H1 (cell line): Measurements from ENCODE around the gene RABL3. TPM values are rescaled to one million over a fixed set of nuclear protein-coding genes. Genes with fewer than 3 reads are reported as not detected.
A peak's percentile ranks its signal among the peaks of the same experiment; 100 is the strongest.

Source experiments
- CTCF ChIA-PET: fragments of 300-600 bp; sonication (Branson Sonifier 250); formaldehyde crosslinking; loops from one replicate; lab custom pipeline; 2021; ENCODE audit not compliant: partially characterized antibody; lab: Charles Lee
- POLR2A ChIA-PET: fragments of 300-600 bp; sonication (Branson Sonifier 250); formaldehyde crosslinking; loops from one replicate; lab custom pipeline; 2021; ENCODE audit warnings: inconsistent platforms; ENCODE audit not compliant: partially characterized antibody; lab: Charles Lee
- DNase-seq, 2 experiments: peaks; one replicate each; pipeline versions ENCODE4 v3.0.0 to v3.0.0-alpha.2; 2010 to 2022; ENCODE audit warnings: low spot score in 2 of 2, low read depth in 1 of 2, mixed read lengths in 1 of 2
- FAIRE-seq: peaks from 2 replicates; lab custom pipeline; 2011; peaks lifted over from hg19 to GRCh38; lab: Jason Lieb, UNC
- H2AFZ ChIP-seq: 2 replicates; pipeline ENCODE4 v1.8.1; 2012; ENCODE audit warnings: low read length, inconsistent platforms
- H2AK5ac ChIP-seq: 2 replicates; pipeline ENCODE4 v1.6.1; 2013; ENCODE audit warnings: low read depth, low read length
- H2BK120ac ChIP-seq: replicated peaks from 2 replicates; pipeline ENCODE3; 2013; ENCODE audit warnings: low read depth, low read length, inconsistent platforms
- H2BK12ac ChIP-seq: 2 replicates; pipeline ENCODE4 v1.6.1; 2013; ENCODE audit warnings: low read depth, low read length
- H2BK15ac ChIP-seq: 2 replicates; pipeline ENCODE4 v1.6.1; 2013; ENCODE audit warnings: low read length
- H2BK20ac ChIP-seq: 2 replicates; pipeline ENCODE4 v1.6.1; 2013; ENCODE audit warnings: low read length
- H2BK5ac ChIP-seq: 2 replicates; pipeline ENCODE4 v1.6.1; 2013; ENCODE audit warnings: low read depth, low read length
- H3K14ac ChIP-seq: 2 replicates; pipeline ENCODE4 v1.6.1; 2013; ENCODE audit warnings: inconsistent platforms; ENCODE audit not compliant: insufficient read length
- H3K18ac ChIP-seq: 2 replicates; pipeline ENCODE4 v1.6.1; 2013; ENCODE audit warnings: low read length; ENCODE audit errors: extremely low read depth
- H3K23ac ChIP-seq: 2 replicates; pipeline ENCODE4 v1.6.1; 2013; ENCODE audit warnings: inconsistent platforms; ENCODE audit not compliant: insufficient read length
- H3K23me2 ChIP-seq: 2 replicates; pipeline ENCODE4 v1.6.1; 2013; ENCODE audit warnings: low read depth, low read length
- H3K27ac ChIP-seq: 2 replicates; pipeline ENCODE4 v1.6.1; 2011; ENCODE audit warnings: low read depth, low read length, inconsistent platforms
- H3K27me3 ChIP-seq, 4 experiments: replicated peaks in 1 of 4; 1 replicate in 1 of 4; 2 replicates in 3 of 4; pipeline versions ENCODE4 v1.6.1 to v1.8.1; 2011 to 2013; ENCODE audit warnings: low read length in 3 of 4, mild to moderate bottlenecking in 3 of 4, inconsistent platforms in 2 of 4, mixed read lengths in 2 of 4, moderate library complexity in 1 of 4; ENCODE audit not compliant: control insufficient read depth in 3 of 4, insufficient read depth in 3 of 4; ENCODE audit errors: extremely low read depth in 1 of 4
- H3K36me3 ChIP-seq, 4 experiments: 2 replicates each; pipeline versions ENCODE4 v1.6.1 to v1.8.1; 2011 to 2013; ENCODE audit warnings: mild to moderate bottlenecking in 4 of 4, low read length in 3 of 4, moderate library complexity in 2 of 4, control low read depth in 1 of 4, inconsistent platforms in 1 of 4; ENCODE audit not compliant: insufficient read depth in 4 of 4, control insufficient read depth in 2 of 4
- H3K4ac ChIP-seq: replicated peaks from 2 replicates; pipeline ENCODE3; 2013; ENCODE audit warnings: low read length, low read depth, mixed read lengths, inconsistent platforms; ENCODE audit not compliant: insufficient read length
- H3K4me1 ChIP-seq, 4 experiments: replicated peaks in 1 of 4; 1 replicate in 1 of 4; 2 replicates in 3 of 4; pipeline versions ENCODE4 v1.6.1 to v1.8.1; 2011 to 2013; ENCODE audit warnings: low read length in 3 of 4, inconsistent platforms in 2 of 4, mixed read lengths in 1 of 4; ENCODE audit not compliant: insufficient read depth in 4 of 4, control insufficient read depth in 3 of 4
- H3K4me2 ChIP-seq, 2 experiments: 2 replicates each; pipeline versions ENCODE4 v1.6.1 to v1.8.1; 2011 to 2013; ENCODE audit warnings: low read depth in 2 of 2, low read length in 2 of 2, control low read depth in 1 of 2, inconsistent platforms in 1 of 2, mild to moderate bottlenecking in 1 of 2; ENCODE audit not compliant: insufficient read depth in 1 of 2
- H3K4me3 ChIP-seq, 4 experiments: fragments of 200-600, 300-600 bp in 1 of 4; sonication (generic), shearing (Covaris generic), sonication (Bioruptor Twin) in 1 of 4; 2 replicates each; pipeline versions ENCODE4 v1.5.1 to v1.8.1; 2011 to 2016; ENCODE audit warnings: low read length in 4 of 4, low read depth in 3 of 4, control low read depth in 2 of 4, inconsistent platforms in 2 of 4, mild to moderate bottlenecking in 2 of 4, mixed read lengths in 1 of 4, moderate library complexity in 1 of 4; ENCODE audit not compliant: insufficient read depth in 2 of 4; ENCODE audit errors: extremely low read depth in 1 of 4
- H3K56ac ChIP-seq: replicated peaks from 2 replicates; pipeline ENCODE3; 2013; ENCODE audit warnings: low read depth, mild to moderate bottlenecking, mixed read lengths, low read length, inconsistent platforms; ENCODE audit not compliant: insufficient read length
- H3K79me1 ChIP-seq: 2 replicates; pipeline ENCODE4 v1.6.1; 2013; ENCODE audit warnings: low read depth, low read length, control low read depth
- H3K79me2 ChIP-seq, 2 experiments: 2 replicates each; pipeline versions ENCODE4 v1.6.1 to v1.8.1; 2012 to 2013; ENCODE audit warnings: low read length in 2 of 2, mild to moderate bottlenecking in 2 of 2, inconsistent platforms in 1 of 2; ENCODE audit not compliant: insufficient read depth in 2 of 2, control insufficient read depth in 1 of 2
- H3K9ac ChIP-seq, 4 experiments: replicated peaks in 1 of 4; 1 replicate in 1 of 4; 2 replicates in 3 of 4; pipeline versions ENCODE4 v1.6.1 to v1.8.1; 2011 to 2013; ENCODE audit warnings: low read depth in 3 of 4, low read length in 3 of 4, control low read depth in 2 of 4, mild to moderate bottlenecking in 2 of 4, moderate library complexity in 2 of 4, inconsistent platforms in 1 of 4; ENCODE audit errors: extremely low read depth in 1 of 4
- H3K9me3 ChIP-seq, 2 experiments: 2 replicates each; pipeline versions ENCODE4 v1.6.1 to v1.8.1; 2012 to 2013; ENCODE audit warnings: mild to moderate bottlenecking in 2 of 2, moderate library complexity in 2 of 2, control low read depth in 1 of 2, inconsistent platforms in 1 of 2, low read depth in 1 of 2, low read length in 1 of 2, mixed read lengths in 1 of 2; ENCODE audit not compliant: insufficient read depth in 2 of 2
- H4K20me1 ChIP-seq, 2 experiments: replicated peaks in 1 of 2; 2 replicates each; pipeline versions ENCODE3 to v1.8.1; 2011 to 2013; ENCODE audit warnings: inconsistent platforms in 2 of 2, low read length in 2 of 2, mild to moderate bottlenecking in 1 of 2; ENCODE audit not compliant: insufficient read depth in 2 of 2, control insufficient read depth in 1 of 2
- H4K5ac ChIP-seq: 2 replicates; pipeline ENCODE4 v1.6.1; 2013; ENCODE audit warnings: low read length, low read depth, mixed read lengths, inconsistent platforms; ENCODE audit not compliant: insufficient read length
- H4K8ac ChIP-seq: 2 replicates; pipeline ENCODE4 v1.8.0; 2013; ENCODE audit warnings: mild to moderate bottlenecking, moderate library complexity, low read length, inconsistent platforms; ENCODE audit not compliant: insufficient read depth; ENCODE audit errors: extremely low read depth
- H4K91ac ChIP-seq: replicated peaks from 2 replicates; pipeline ENCODE3; 2013; ENCODE audit warnings: low read length, mixed read lengths, inconsistent platforms; ENCODE audit not compliant: insufficient read length
- ASH2L ChIP-seq: fragments of 200-600, 300-600 bp; sonication (generic); IDR thresholded peaks from one replicate; pipeline ENCODE4 v1.7.1; 2017; ENCODE audit warnings: low read length
- CTBP2 ChIP-seq: IDR thresholded peaks from 2 replicates; pipeline ENCODE4 v1.7.0; 2011; ENCODE audit warnings: borderline replicate concordance, mild to moderate bottlenecking, moderate library complexity, mixed read lengths, low read length; ENCODE audit not compliant: insufficient read depth, insufficient read length
- CTCF ChIP-seq, 3 experiments: IDR thresholded peaks; 1 replicate in 2 of 3; 2 replicates in 1 of 3; pipeline versions ENCODE4 v1.5.1 to v1.6.1; 2011; ENCODE audit warnings: low read length in 3 of 3, mild to moderate bottlenecking in 3 of 3, inconsistent platforms in 2 of 3, low read depth in 1 of 3, moderate library complexity in 1 of 3; ENCODE audit not compliant: insufficient read depth in 1 of 3; ENCODE audit errors: control extremely low read depth in 1 of 3
- HDAC6 ChIP-seq: IDR thresholded peaks from one replicate; pipeline ENCODE4 v1.7.1; 2012; ENCODE audit warnings: low read depth, mild to moderate bottlenecking, inconsistent platforms, low read length, moderate library complexity
- JUN ChIP-seq: IDR thresholded peaks from 2 replicates; pipeline ENCODE4 v1.6.1; 2011; ENCODE audit warnings: low read depth, mild to moderate bottlenecking, improper control_type of control experiment, low read length
- JUND ChIP-seq: IDR thresholded peaks from 2 replicates; pipeline ENCODE4 v1.6.1; 2011; ENCODE audit warnings: mild to moderate bottlenecking, improper control_type of control experiment, low read length
- KDM1A ChIP-seq: fragments of 200-600, 300-600 bp; sonication (generic); IDR thresholded peaks from 2 replicates; pipeline ENCODE4 v1.7.1; 2016; ENCODE audit warnings: mild to moderate bottlenecking, low read length, borderline replicate concordance
- NANOG ChIP-seq: IDR thresholded peaks from 2 replicates; pipeline ENCODE4 v1.6.1; 2011; ENCODE audit warnings: low read length, low read depth, mild to moderate bottlenecking, inconsistent platforms; ENCODE audit not compliant: insufficient read depth, poor library complexity, severe bottlenecking
- POLR2AphosphoS5 ChIP-seq: IDR thresholded peaks from 2 replicates; pipeline ENCODE4 v1.6.1; 2011; ENCODE audit warnings: low read depth, low read length
- TCF12 ChIP-seq: IDR thresholded peaks from 2 replicates; pipeline ENCODE4 v1.6.1; 2011; ENCODE audit warnings: low read depth, mild to moderate bottlenecking, low read length
- WGBS, 2 experiments: shearing (Covaris generic) in 1 of 2; methylation state at CpG; one replicate each; pipeline versions ENCODE4 v1.1.6 to v1.1.7; 2013 to 2015; ENCODE audit warnings: low lambda C conversion rate in 2 of 2, mixed read lengths in 2 of 2, inconsistent platforms in 1 of 2, low coverage in 1 of 2, missing lambda C conversion rate in 1 of 2; ENCODE audit not compliant: insufficient replicate concordance in 2 of 2, insufficient coverage in 1 of 2, insufficient read length in 1 of 2; ENCODE audit errors: extremely low coverage in 1 of 2, missing lambda C conversion rate in 1 of 2; 5-methylcytosine and 5-hydroxymethylcytosine counted together
- polyA plus RNA-seq, 7 experiments: library from polyadenylated mRNA; depleted of rRNA in 3 of 7; stranded (reverse) in 5 of 7; unstranded in 2 of 7; fragments of >200 nt in 5 of 7; fragments of 200-250 nt in 2 of 7; gene quantifications; 1 replicate in 5 of 7; 2 replicates in 1 of 7; 4 replicates in 1 of 7; pipeline versions ENCODE4 v1.2.1 to v1.2.3, GENCODE V29; 2011 to 2013; ENCODE audit warnings: missing spikeins in 2 of 7, mixed read lengths in 2 of 7
- total RNA-seq: library from RNA; stranded (reverse); fragmentation: NEBNext Ultra II Directional; extraction: Animal tissue kit (Norgen Biotek cat#: 25700); gene quantifications from 2 replicates; pipeline ENCODE4 v1.2.1, GENCODE V29; 2021
- TF ChIP-seq, protein P1 (sequence below): IDR thresholded peaks from 2 replicates; pipeline ENCODE4 v1.6.1; 2012; ENCODE audit warnings: inconsistent platforms

The RABL3 gene
- total and polyA plus RNA-seq, 2 of the 8 experiments (the other 6 are each of a cell fraction or from before 2014, with no cell fraction given) = 4.4 to 19.2 TPM

- Histone ChIP-seq H2BK20ac (no peak overlapping the region), H2AK5ac (no peak overlapping the region), H3K56ac (no peak overlapping the region), H2BK120ac (no peak overlapping the region), H3K79me2 (peaks cover 0 to 84% of the 10 kb centered on the region in 2 experiments; a peak in 2 of 4 replicates), H3K9me3 (no peaks in the 10 kb centered on the region), H2AFZ (no peak overlapping the region), H3K27me3 (no peaks in the 10 kb centered on the region), H4K91ac (no peak overlapping the region), H3K27ac (no peak overlapping the region), H3K9ac (no peak overlapping the region), H4K20me1 (peaks cover 1 to 5% of the 10 kb centered on the region in 2 experiments), H2BK12ac (no peak overlapping the region), H3K79me1 (no peaks in the 10 kb centered on the region), H4K5ac (no peak overlapping the region), H3K23ac (no peak overlapping the region), H2BK15ac (no peak overlapping the region), H3K36me3 (peaks cover 0 to 8% (median 0%) of the 10 kb centered on the region in 4 experiments; a peak in 3 of 8 replicates), H2BK5ac (no peak overlapping the region), H3K4me3 (no peak overlapping the region), H3K18ac (no peak overlapping the region), H3K23me2 (no peaks in the 10 kb centered on the region), H4K8ac (no peak overlapping the region), H3K4me1 (peaks cover 0 to 4% (median 2%) of the 10 kb centered on the region in 4 experiments; a peak in 3 of 7 replicates), H3K14ac (no peak overlapping the region), H3K4me2 (no peak overlapping the region), H3K4ac (no peak overlapping the region)
- ChIA-PET POLR2A (interaction anchor here (1.2 kb wide), 1 partner anchor 167 kb away, joined by 3 read pairs; the partner anchor contains the start of gene NDUFB4), CTCF (interaction anchor here (3.3 kb wide), 1 partner anchor 32 kb away, joined by 17 read pairs; no protein-coding TSS in a partner anchor)
- 95% methylated on average over 1 of the region's 1 CpG; no CpG with 5 or more reads in 1 of the 2 experiments for WGBS, 2 experiments
- FAIRE-seq = peak; percentile 42
- DNase-seq = no peak
- no peak for TF ChIP-seq JUND
- TF ChIP-seq CTCF (IDR thresholded peaks at IDR 0.05; ENCODE audit: control extremely low read depth in 1 of 3, insufficient read depth in 1 of 3, low read depth in 1 of 3, low read length in 3 of 3) = no peak
- no peak for TF ChIP-seq TCF12
- TF ChIP-seq, protein P1, sequence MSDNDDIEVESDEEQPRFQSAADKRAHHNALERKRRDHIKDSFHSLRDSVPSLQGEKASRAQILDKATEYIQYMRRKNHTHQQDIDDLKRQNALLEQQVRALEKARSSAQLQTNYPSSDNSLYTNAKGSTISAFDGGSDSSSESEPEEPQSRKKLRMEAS = no peak
- no peak for TF ChIP-seq HDAC6
- TF ChIP-seq CTBP2 = no peak
- TF ChIP-seq KDM1A = no peak
- TF ChIP-seq POLR2AphosphoS5 = no peak
- TF ChIP-seq JUN = no peak
- TF ChIP-seq ASH2L = no peak
- TF ChIP-seq NANOG = no peak
Measured at GRCh38 chr3:120762615-120763014, 20.3 kb upstream of the RABL3 start.
